GM19023 (cell line): ENCODE data around the gene INHBE.
"Not testable (repeated sequence)": the region's sequence is repeated elsewhere in the genome, so short reads cannot be mapped to it uniquely, and the experiment has no call there.

Experiments
- ATAC-seq: cut with Tn5 transposase; IDR thresholded peaks from one replicate; pipeline ENCODE4 v1.9.1; 2021; ENCODE audit warnings: mild to moderate bottlenecking, moderate library complexity; ENCODE audit not compliant: unreplicated experiment

The INHBE gene

DNA sequence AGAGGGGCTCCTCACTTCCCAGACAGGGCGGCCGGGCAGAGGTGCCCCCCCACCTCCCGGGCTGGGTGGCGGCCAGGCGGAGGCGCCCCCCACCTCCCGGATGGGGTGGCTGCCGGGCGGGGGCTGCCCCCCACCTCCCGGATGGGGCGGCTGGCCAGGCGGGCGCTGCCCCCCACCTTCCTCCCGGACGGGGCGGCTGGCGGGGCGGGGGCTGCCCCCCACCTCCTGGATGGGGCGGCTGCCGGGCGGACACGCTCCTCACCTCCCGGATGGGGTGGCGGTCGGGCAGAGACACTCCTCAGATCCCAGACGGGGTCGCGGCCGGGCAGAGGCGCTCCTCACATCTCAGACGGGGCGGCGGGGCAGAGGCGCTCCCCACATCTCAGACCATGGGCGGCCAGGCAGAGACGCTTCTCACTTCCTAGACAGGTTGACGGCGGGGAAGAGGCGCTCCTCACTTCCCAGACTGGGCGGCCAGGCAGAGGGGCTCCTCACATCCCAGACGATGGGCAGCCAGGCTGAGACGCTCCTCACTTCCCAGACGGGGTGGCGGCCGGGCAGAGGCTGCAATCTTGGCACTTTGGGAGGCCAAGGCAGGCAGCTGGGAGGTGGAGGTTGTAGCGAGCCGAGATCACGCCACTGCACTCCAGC lies 40.1 kb downstream of the INHBE start:
- ATAC-seq: not testable (repeated sequence)

DNA sequence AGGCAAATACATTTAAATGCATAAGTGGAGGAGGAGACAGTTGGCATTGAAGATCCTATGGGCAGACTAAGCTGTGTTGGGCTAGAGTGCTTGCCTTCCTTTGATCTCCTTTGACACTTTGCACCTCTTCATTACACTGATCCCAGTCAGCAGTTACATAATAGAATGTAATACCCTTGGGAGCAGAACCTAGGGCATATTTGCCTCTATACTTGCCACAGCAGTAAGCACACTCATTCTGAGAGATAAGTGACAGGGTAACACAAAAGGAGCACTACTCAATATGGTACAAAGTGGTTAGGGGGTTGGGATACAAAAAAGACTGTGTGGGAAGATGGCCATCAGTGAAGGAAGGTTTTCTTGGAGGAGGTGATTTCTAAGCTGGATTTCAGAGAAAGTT lies 41.7 kb downstream of the INHBE start:
- no peak for ATAC-seq

DNA sequence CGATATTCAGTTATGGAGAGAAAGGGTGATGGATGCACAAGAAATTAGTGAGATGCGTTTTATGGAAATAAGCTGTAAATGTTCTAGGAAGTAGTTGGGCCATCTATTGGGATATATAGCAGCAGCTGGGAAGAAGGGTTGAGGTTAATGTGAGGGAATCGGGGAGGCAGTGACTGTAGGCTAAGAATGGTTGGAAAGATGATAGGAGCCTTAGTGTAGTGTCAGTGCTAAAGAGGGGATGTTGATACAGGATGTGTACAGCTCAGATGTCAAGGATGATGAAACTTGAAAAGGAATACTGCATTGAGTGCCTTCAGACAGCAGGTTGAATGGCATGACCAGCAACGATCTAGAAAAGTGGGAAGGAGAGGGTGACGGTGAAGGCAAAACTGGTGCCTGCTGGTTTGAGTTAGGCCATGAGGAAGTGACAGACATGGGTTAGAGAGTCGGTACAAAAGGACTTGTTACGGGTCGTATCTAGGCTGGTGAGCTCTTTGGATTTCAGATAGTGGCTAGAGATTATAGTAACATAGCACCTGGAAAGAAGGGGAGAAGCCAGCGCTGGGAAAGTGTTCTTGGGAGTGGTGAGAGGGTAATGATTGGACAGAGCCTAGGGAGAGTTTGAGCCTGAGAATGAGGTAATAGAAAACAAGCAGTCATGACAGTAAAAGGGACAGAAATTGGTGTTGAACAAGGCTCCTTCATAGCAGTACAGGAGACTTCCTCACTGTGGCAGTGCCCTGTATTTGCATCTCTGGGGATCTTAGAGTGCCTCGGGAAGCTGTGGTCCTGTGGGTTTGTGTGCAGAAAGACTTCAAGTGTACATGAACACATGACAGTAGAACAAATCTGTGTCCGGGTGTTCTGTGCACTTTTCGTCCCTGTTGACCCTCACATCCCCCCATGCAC lies 42.4 kb downstream of the INHBE start:
- no peak for ATAC-seq

- ATAC-seq: no peak
Measured at GRCh38 chr12:57498132-57498502, 43.0 kb downstream of the INHBE start.

GRCh38 chr12:57498571-57498970 lies 43.5 kb downstream of the INHBE start:
- ATAC-seq: no peak

DNA sequence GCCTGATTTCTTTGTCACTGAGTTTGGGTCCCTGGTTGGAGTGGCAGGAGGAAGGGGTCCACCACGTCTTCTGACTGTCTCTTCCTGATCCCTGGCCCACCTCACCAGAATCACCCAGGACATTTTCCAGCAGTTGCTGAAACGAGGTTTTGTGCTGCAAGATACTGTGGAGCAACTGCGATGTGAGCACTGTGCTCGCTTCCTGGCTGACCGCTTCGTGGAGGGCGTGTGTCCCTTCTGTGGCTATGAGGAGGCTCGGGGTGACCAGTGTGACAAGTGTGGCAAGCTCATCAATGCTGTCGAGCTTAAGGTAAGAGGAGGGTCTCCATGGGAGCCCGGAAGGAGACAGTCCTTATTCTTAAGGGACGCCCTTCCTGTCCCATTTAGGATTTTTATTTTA lies 45.1 kb downstream of the INHBE start:
- ATAC-seq: no peak

- ATAC-seq: not testable (repeated sequence)
Measured at GRCh38 chr12:57502311-57502969, 47.3 kb downstream of the INHBE start.

DNA sequence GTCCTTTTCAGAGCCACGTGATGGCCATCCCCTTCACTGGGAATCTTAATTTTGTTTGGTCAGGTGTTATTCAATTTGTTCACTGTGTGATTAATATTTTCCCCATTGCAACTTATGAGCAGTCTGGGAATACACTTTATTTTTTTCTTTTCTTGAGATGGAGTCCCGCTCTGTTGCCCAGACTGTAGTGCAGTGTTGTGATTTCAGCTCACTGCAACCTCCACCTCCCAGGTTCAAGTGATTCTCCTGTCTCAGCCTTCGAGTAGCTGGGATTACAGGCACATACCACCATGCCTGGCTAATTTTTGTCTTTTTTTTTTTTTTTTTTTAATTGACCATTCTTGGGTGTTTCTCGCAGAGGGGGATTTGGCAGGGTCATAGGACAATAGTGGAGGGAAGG lies 51.4 kb downstream of the INHBE start:
- ATAC-seq: not testable (repeated sequence)
